HEK293T (cell line): ENCODE measurements around the gene LRRN1.

Experiments used
- ARNT ChIP-seq: fragments of 450-650 bp; IDR thresholded peaks from 2 replicates; pipeline ENCODE4 v1.6.1; 2017; ENCODE audit warnings: mild to moderate bottlenecking
- BHLHE40 ChIP-seq: fragments of 450-650 bp; IDR thresholded peaks from 2 replicates; pipeline ENCODE4 v1.6.1; 2016; ENCODE audit warnings: mild to moderate bottlenecking, moderate library complexity, borderline replicate concordance
- ELF4 ChIP-seq: fragments of 450-650 bp; IDR thresholded peaks from 2 replicates; pipeline ENCODE4 v1.6.1; 2017; ENCODE audit warnings: antibody characterized with exemption
- FOXA1 ChIP-seq: fragments of 450-650 bp; IDR thresholded peaks from 2 replicates; pipeline ENCODE4 v1.6.1; 2016; ENCODE audit warnings: mild to moderate bottlenecking
- HDGF ChIP-seq: fragments of 450-650 bp; IDR thresholded peaks from 2 replicates; pipeline ENCODE4 v1.6.1; 2017; ENCODE audit warnings: antibody characterized with exemption, borderline replicate concordance
- L3MBTL2 ChIP-seq: fragments of 450-650 bp; conservative IDR thresholded peaks from 2 replicates; pipeline ENCODE4 v1.6.1; 2016; ENCODE audit warnings: mild to moderate bottlenecking
- NFRKB ChIP-seq: fragments of 450-650 bp; IDR thresholded peaks from 2 replicates; pipeline ENCODE4 v1.6.1; 2016; ENCODE audit warnings: mild to moderate bottlenecking, moderate library complexity
- SP1 ChIP-seq: fragments of 450-650 bp; IDR thresholded peaks from 2 replicates; pipeline ENCODE4 v1.6.1; 2017
- SUZ12 ChIP-seq: fragments of 450-650 bp; IDR thresholded peaks from 2 replicates; pipeline ENCODE4 v1.6.1; 2016; ENCODE audit warnings: mild to moderate bottlenecking
- TARDBP ChIP-seq: fragments of 450-650 bp; IDR thresholded peaks from 2 replicates; pipeline ENCODE4 v1.6.1; 2016

GRCh38 chr3:3848923-3849275 lies 49.7 kb downstream of the LRRN1 start:
- TF ChIP-seq BHLHE40 = no peak
- no peak for TF ChIP-seq FOXA1
- TF ChIP-seq L3MBTL2 = no peak
- no peak for TF ChIP-seq SUZ12
- TF ChIP-seq TARDBP = no peak
- TF ChIP-seq NFRKB = no peak
- TF ChIP-seq SP1 = no peak
- no peak for TF ChIP-seq HDGF
- no peak for TF ChIP-seq ELF4
- no peak for TF ChIP-seq ARNT
